Midbrain (tissue), 1 donor: Measurements from ENCODE around the gene CTNNBIP1.

Source experiments
- DNase-seq: peaks from one replicate; lab custom pipeline; 2025; lab: John Stamatoyannopoulos, UW

Gene CTNNBIP1

GRCh38 chr1:9877962-9878361 lies 32.1 kb downstream of the CTNNBIP1 start:
- DNase-seq = no peak

GRCh38 chr1:9875636-9876000 lies 34.5 kb downstream of the CTNNBIP1 start:
- DNase-seq = peak; percentile 8

DNA sequence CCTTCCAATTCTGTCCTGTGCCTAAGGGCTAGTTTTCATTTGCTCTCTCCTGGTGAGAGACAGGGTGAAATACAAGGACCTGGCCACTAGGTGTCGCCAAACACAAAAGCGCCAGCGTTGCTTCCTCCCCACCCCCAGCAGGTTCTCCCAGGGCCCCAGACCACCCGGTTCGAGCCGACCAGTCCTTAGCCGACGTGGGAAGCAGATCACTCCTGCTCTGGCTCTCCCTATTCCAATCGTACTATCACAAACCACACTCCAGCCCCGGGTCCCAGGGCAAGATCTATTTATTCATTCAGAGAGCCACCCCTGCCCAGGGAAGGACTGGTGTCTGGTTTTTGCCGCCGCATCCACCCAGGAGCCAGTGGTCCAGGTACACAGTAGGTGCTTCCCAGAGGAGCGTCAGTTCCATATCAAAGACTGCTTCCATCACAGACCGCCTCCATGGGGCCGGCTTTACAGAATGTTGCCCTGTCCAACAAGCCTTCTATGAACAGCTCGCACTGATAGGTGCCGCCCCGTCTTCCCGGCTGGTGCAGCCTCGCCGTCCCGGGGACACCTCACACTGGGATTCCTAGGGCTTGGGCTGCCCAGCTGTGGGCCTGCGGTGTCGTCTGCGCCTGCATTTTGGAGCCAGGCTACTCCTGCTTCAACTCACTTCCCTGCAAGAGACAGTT lies 35.0 kb downstream of the CTNNBIP1 start:
- DNase-seq = peak; percentile 87

GRCh38 chr1:9874412-9874811 lies 35.7 kb downstream of the CTNNBIP1 start:
- no peak for DNase-seq

GRCh38 chr1:9873992-9874391 lies 36.1 kb downstream of the CTNNBIP1 start:
- DNase-seq = no peak

GRCh38 chr1:9873385-9873784 lies 36.7 kb downstream of the CTNNBIP1 start:
- no peak for DNase-seq

- DNase-seq = no peak
These were observed 37.5 kb downstream of the CTNNBIP1 start for GRCh38 chr1:9872430-9873165.

GRCh38 chr1:9871707-9872425 lies 38.2 kb downstream of the CTNNBIP1 start:
- no peak for DNase-seq

GRCh38 chr1:9871021-9871420 lies 39.0 kb downstream of the CTNNBIP1 start:
- DNase-seq = no peak

- no peak for DNase-seq
These were observed 39.5 kb downstream of the CTNNBIP1 start for GRCh38 chr1:9870572-9870971.

DNA sequence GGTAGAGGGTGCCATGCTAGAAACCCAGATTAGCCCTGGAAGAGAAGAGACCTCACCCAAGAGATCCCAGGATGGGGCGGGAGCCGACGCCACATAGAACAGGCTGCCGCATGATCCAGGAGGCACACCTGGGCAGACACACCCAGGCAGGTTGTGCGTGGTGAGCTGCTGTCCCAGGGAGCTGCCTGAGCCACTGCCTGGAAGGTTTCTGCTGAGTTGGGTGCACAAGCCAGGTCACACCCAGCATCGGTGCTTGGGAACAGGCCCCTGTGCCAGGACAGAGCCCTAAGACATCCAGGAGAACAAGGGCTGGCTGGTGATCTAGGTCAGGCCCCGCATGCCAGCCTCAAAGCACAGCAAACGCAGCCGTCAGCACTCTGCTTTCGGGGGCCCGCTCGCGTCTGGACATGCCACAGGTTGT lies 40.2 kb downstream of the CTNNBIP1 start:
- no peak for DNase-seq

DNA sequence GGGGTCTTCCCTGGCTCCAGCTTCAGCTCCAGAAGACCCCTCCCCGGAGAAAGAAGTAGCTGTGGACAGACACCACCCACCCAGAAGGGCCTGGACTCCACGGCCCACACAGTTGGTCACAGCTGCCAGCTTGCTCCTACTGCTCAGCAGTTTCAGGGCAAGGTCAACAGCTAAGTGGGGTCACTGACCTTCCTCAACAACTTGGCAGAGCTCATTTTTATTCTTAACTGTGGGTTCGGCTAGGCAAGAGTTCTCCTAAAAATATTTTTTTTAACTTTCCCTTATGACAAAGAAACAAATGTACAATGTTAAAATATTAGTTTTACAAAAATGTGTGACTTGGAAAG lies 41.9 kb downstream of the CTNNBIP1 start:
- DNase-seq = no peak

DNA sequence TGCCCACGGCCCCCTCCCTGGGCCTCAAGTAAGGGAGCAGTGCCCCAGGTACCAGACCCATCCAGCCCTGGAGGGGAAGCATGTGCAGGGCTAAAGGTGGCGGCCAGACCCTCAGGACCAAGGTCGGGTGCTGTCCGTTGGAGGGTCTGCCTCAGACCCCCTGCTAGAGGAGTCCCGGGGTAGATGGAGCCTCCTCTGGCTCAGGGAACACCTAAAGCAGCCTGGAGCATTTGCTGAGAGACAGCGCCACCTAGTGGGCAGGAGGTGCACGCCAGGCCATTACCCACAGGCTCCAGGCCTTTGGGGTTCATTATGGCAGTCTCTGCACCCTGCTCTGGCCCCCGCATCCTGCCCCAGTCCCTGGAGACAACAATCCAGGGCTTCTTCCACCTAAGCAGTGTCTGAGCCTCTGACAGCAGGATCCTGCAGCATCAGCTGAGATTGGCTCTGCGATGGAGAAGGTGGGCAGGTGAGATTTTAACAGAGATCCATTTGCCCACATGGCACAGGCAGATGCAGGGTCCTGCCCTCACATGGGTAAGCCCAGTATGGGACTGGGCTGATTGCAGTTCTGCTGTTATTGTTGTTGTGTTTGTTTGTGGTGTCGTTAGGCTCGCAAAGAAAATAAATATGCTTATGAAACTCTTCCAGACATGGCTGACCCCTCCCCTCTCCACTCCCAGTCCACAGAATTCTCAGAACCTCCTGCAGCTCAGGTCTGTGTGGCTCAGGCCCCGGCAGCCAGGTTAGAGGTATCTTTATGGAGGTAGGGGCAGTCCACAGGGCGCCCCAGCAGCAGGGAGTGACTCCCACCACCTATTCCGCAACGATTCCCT lies 42.4 kb downstream of the CTNNBIP1 start:
- DNase-seq = peak; percentile 84

GRCh38 chr1:9866836-9867235 lies 43.2 kb downstream of the CTNNBIP1 start:
- DNase-seq = no peak

GRCh38 chr1:9865724-9866123 lies 44.3 kb downstream of the CTNNBIP1 start:
- DNase-seq = no peak

DNA sequence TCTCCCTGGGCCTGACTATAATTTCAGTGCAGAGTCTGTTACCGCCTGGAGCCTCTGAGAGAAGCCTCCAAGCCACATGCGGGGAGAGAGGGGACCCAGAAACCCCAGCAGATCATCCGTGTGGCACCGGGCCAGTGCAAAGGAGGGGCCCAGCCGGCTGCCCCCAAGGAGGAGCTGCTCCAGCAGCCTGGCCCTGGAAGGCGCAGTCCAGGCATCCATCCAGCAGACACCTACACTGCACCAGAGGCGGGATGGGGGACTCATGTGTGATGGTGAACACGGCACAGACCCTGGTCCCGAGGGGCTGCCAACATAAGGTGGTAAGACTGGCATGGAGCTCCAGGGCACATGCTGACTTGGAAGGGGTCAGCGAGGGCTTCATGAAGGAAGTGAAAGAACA lies 46.7 kb downstream of the CTNNBIP1 start:
- no peak for DNase-seq

DNA sequence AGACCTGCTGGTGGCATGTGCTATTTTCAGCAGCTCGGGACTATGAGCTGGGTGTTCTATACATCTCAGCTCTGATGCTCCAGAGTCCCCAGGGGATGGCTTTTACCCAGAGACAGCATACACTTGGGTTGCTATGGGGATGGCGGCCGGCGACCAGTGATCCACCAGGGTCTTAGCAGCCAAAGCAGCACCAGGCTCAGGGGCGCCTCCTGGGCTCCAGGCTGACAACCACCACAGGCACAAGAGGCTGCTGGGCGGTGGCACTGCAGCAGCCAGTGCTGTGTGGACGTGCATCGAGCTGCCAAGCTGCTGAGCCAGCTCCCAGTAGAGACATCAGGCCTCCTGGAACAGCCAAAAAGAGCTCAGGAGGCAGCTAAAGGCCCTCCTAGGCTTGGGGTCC lies 48.7 kb downstream of the CTNNBIP1 start:
- DNase-seq = no peak

DNA sequence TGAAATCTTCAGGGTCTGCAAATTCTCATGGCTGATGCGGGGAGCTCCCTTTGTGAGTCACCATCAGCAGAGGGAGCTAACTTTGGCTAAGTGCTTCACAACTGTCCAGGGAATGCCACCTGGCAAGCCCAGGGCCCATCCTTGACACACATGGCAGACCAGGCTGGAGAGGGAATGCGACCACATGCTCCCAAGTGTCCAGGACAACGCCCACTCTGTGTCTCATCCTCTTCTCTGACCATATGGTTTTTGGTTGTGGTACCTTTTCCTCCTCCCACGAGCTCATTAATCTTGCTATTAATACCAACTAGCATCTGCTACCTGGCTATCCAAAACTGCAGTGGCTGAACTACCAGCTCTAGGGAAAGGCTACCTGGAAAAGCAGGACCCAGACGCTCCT lies 49.2 kb downstream of the CTNNBIP1 start:
- DNase-seq = no peak

GRCh38 chr1:9859281-9860014 lies 50.6 kb downstream of the CTNNBIP1 start:
- no peak for DNase-seq

GRCh38 chr1:9858293-9859035 lies 51.6 kb downstream of the CTNNBIP1 start:
- no peak for DNase-seq

GRCh38 chr1:9855186-9855585 lies 54.9 kb downstream of the CTNNBIP1 start:
- DNase-seq = no peak
